H1 (cell line): ENCODE data around the gene AGR2. TPM values are rescaled to one million over a fixed set of nuclear protein-coding genes. Genes with fewer than 3 reads are reported as not detected.

ENCODE experiments used
- CHD7 ChIP-seq: fragments of 300-600 bp; sonication (generic); IDR thresholded peaks from 2 replicates; pipeline ENCODE4 v1.7.1; 2012; ENCODE audit warnings: low read length, moderate library complexity, mild to moderate bottlenecking, inconsistent platforms; ENCODE audit not compliant: insufficient replicate concordance
- polyA plus RNA-seq, 7 experiments: library from polyadenylated mRNA; depleted of rRNA in 3 of 7; stranded (reverse) in 5 of 7; unstranded in 2 of 7; fragments of >200 nt in 5 of 7; fragments of 200-250 nt in 2 of 7; gene quantifications; 1 replicate in 5 of 7; 2 replicates in 1 of 7; 4 replicates in 1 of 7; pipeline versions ENCODE4 v1.2.1 to v1.2.3, GENCODE V29; 2011 to 2013; ENCODE audit warnings: missing spikeins in 2 of 7, mixed read lengths in 2 of 7
- total RNA-seq: library from RNA; stranded (reverse); fragmentation: NEBNext Ultra II Directional; extraction: Animal tissue kit (Norgen Biotek cat#: 25700); gene quantifications from 2 replicates; pipeline ENCODE4 v1.2.1, GENCODE V29; 2021

The AGR2 gene
- total and polyA plus RNA-seq, 2 of the 8 experiments (the other 6 are each of a cell fraction or from before 2014, with no cell fraction given) = not detected

- TF ChIP-seq CHD7 = no peak
Measured at GRCh38 chr7:16755397-16755796, 49.4 kb downstream of the AGR2 start (continued).
